Left ventricle myocardium superior (tissue), 1 donor: ENCODE measurements around the gene ZFP30. TPM values are rescaled to one million over a fixed set of nuclear protein-coding genes. Genes with fewer than 3 reads are reported as not detected.
"Not testable (repeated sequence)": the region's sequence is repeated elsewhere in the genome, so short reads cannot be mapped to it uniquely, and the experiment has no call there.

Experiments
- ATAC-seq: fragments of 200-7000 bp; cut with Tn5 transposase; one replicate; pipeline ENCODE4 v1.9.1; 2020; ENCODE audit warnings: mild to moderate bottlenecking, moderate library complexity
- DNase-seq: peaks from one replicate; pipeline ENCODE4 v3.0.0-alpha.2; 2020
- intact Hi-C: fragments of 100-400 bp; cut with micrococcal nuclease; formaldehyde crosslinking; loops from one replicate; pipeline ENCODE4 v1.11.0; 2022
- long read RNA-seq: library from polyadenylated mRNA; unstranded; transcript quantifications from one replicate; pipeline ENCODE4 v2.0.0, GENCODE V29; 2021
- total RNA-seq: library from RNA; stranded (reverse); fragmentation: NEBNext Ultra II Directional; extraction: Animal tissue kit (Norgen Biotek cat#: 25700); gene quantifications from one replicate; pipeline ENCODE4 v1.2.1, GENCODE V29; 2021
- donor health status: DM: no; HTN: yes; CAD: no; lungs with severe emphysema.

The ZFP30 gene
- 9.3 TPM for total RNA-seq
- long read RNA-seq, partial matches to known transcripts = 0 of 2 reads
- long read RNA-seq, other reads (novel, unspliced or antisense) = 2 of 2 reads

GRCh38 chr19:37655301-37655688, at the start of gene ZFP30:
TSS of gene ZFP30 (minus strand) at chr19:37655465. CDS start at chr19:37647822, 7,643 bp downstream.
- peak; percentile 96 for DNase-seq
- peak; percentile 98 for ATAC-seq
- intact Hi-C loops = no loop called here

GRCh38 chr19:37699057-37699456, 43.8 kb upstream of the ZFP30 start:
- DNase-seq (no peak), ATAC-seq (no peak)
- intact Hi-C loops = no loop called here

GRCh38 chr19:37698216-37698615, 43.0 kb upstream of the ZFP30 start:
- DNase-seq (no peak), ATAC-seq (no peak)
- intact Hi-C loops = no loop called here

GRCh38 chr19:37695144-37695899, 40.1 kb upstream of the ZFP30 start:
- DNase-seq (no peak), ATAC-seq (no peak)
- intact Hi-C loops = no loop called here

- DNase-seq = no peak
- ATAC-seq = no peak
- intact Hi-C loops = no loop called here
Measured at GRCh38 chr19:37692956-37693620, 37.8 kb upstream of the ZFP30 start.

- intact Hi-C loops = no loop called here
- ATAC-seq (peak; percentile 99), DNase-seq (peak; percentile 91)
Measured at GRCh38 chr19:37691881-37692504, 36.7 kb upstream of the ZFP30 start.

- intact Hi-C loops = no loop called here
- no peak for DNase-seq
- no peak for ATAC-seq
Measured at GRCh38 chr19:37683520-37683919, 28.3 kb upstream of the ZFP30 start.

GRCh38 chr19:37669450-37669914, 14.2 kb upstream of the ZFP30 start:
- ATAC-seq (no peak), DNase-seq (no peak)
- intact Hi-C loops = no loop called here

GRCh38 chr19:37657157-37657556, 1.9 kb upstream of the ZFP30 start:
- ATAC-seq, DNase-seq, intact Hi-C loops: not testable (repeated sequence)

GRCh38 chr19:37655689-37656371, 565 bp upstream of the ZFP30 start:
- peak; percentile 93 for DNase-seq
- intact Hi-C loops = no loop called here
- ATAC-seq = peak; percentile 88

- no peak for DNase-seq
- intact Hi-C loops = no loop called here
- peak; percentile 64 for ATAC-seq
Measured at GRCh38 chr19:37654629-37655300, 500 bp downstream of the ZFP30 start.

GRCh38 chr19:37654118-37654517, 1.1 kb downstream of the ZFP30 start:
- DNase-seq = no peak
- ATAC-seq = no peak
- intact Hi-C loops = no loop called here

- ATAC-seq (no peak), DNase-seq (no peak)
- intact Hi-C loops = no loop called here
Measured at GRCh38 chr19:37635076-37636056, 19.9 kb downstream of the ZFP30 start.

GRCh38 chr19:37594982-37595382, 60.3 kb downstream of the ZFP30 start:
- peak; percentile 77 for ATAC-seq
- intact Hi-C loops = no loop called here
- DNase-seq = peak; percentile 76

- intact Hi-C loops = no loop called here
- peak; percentile 99 for ATAC-seq
- peak; percentile 96 for DNase-seq
Measured at GRCh38 chr19:37594304-37594981, 60.8 kb downstream of the ZFP30 start, which contains the start of the genes ZNF540 and ZNF571. TSS of gene ZNF540 (plus strand) at chr19:37594876. CDS start at chr19:37598448, 3,572 bp downstream. TSS of gene ZNF571 (minus strand) at chr19:37594792. CDS start at chr19:37586676, 8,116 bp downstream.

- intact Hi-C loops = no loop called here
- ATAC-seq (no peak), DNase-seq (no peak)
Measured at GRCh38 chr19:37593996-37594303, 61.3 kb downstream of the ZFP30 start.

GRCh38 chr19:37583340-37583739, 71.9 kb downstream of the ZFP30 start:
- intact Hi-C loops = no loop called here
- no peak for DNase-seq
- ATAC-seq = no peak
